Activated CD4-positive, alpha-beta memory T cell treated with anti-CD3 and anti-CD28 coated beads for 36 hours (primary cell): ENCODE results near the gene SPTBN1. TPM values are rescaled to one million over a fixed set of nuclear protein-coding genes. Genes with fewer than 3 reads are reported as not detected.
"Not testable (repeated sequence)": the region's sequence is repeated elsewhere in the genome, so short reads cannot be mapped to it uniquely, and the experiment has no call there.

ENCODE experiments used
- CTCF ChIA-PET: fragments of 350-600 bp; sonication (Branson Sonifier 250); formaldehyde crosslinking; loops from one replicate; lab custom pipeline; 2021; ENCODE audit warnings: antibody characterized with exemption, inconsistent platforms; lab: Charles Lee
- POLR2A ChIA-PET: fragments of 350-600 bp; sonication (Branson Sonifier 250); formaldehyde crosslinking; loops from one replicate; lab custom pipeline; 2021; ENCODE audit warnings: antibody characterized with exemption; lab: Charles Lee
- DNase-seq: peaks from one replicate; pipeline ENCODE4 v3.0.0-alpha.2; 2020
- H3K27ac Mint-ChIP-seq: one replicate; pipeline ENCODE4 v1.8.0; 2021; ENCODE audit warnings: mixed read lengths
- H3K27me3 Mint-ChIP-seq: one replicate; pipeline ENCODE4 v1.8.0; 2021; ENCODE audit warnings: mixed read lengths
- H3K36me3 Mint-ChIP-seq: one replicate; pipeline ENCODE4 v1.8.0; 2021; ENCODE audit warnings: mixed read lengths
- H3K4me1 Mint-ChIP-seq: one replicate; pipeline ENCODE4 v1.8.0; 2021; ENCODE audit warnings: low read depth, mixed read lengths
- H3K4me3 Mint-ChIP-seq: one replicate; pipeline ENCODE4 v1.8.0; 2021; ENCODE audit warnings: mild to moderate bottlenecking, mixed read lengths
- H3K9me3 Mint-ChIP-seq: one replicate; pipeline ENCODE4 v1.8.0; 2021; ENCODE audit warnings: mixed read lengths
- intact Hi-C: fragments of 100-400 bp; cut with micrococcal nuclease; formaldehyde crosslinking; loops from one replicate; pipeline ENCODE4 v1.15.1; 2023
- total RNA-seq, 2 experiments: library from RNA; stranded (reverse); gene quantifications; one replicate each; pipeline ENCODE4 v1.2.3, GENCODE V29; 2021

SPTBN1 gene
- total RNA-seq, 2 experiments from 2014 or later = 67.5 to 68.1 TPM

GRCh38 chr2:54512663-54513362 is 56.7 kb downstream of the SPTBN1 start:
- H3K36me3 Mint-ChIP-seq = no peaks in the 10 kb centered on the region
- ChIA-PET CTCF (interaction anchor here (1.2 to 1.8 kb wide), 3 partner anchors 10 to 191 kb away, joined by 4 to 5 read pairs (median 4); no protein-coding TSS in a partner anchor), POLR2A (interaction anchor here (1.5 kb wide), 1 partner anchor 14 kb away, joined by 3 read pairs; no protein-coding TSS in a partner anchor)
- intact Hi-C loops = no loop called here
- no peaks in the 10 kb centered on the region for H3K4me1 Mint-ChIP-seq
- DNase-seq = no peak
- H3K9me3 Mint-ChIP-seq = no peaks in the 10 kb centered on the region
- no peak overlapping the region for H3K27ac Mint-ChIP-seq
- H3K27me3 Mint-ChIP-seq = no peaks in the 10 kb centered on the region
- no peak overlapping the region for H3K4me3 Mint-ChIP-seq

GRCh38 chr2:54513363-54513715 is 57.2 kb downstream of the SPTBN1 start:
- POLR2A ChIA-PET = interaction anchor here (1.5 kb wide), 1 partner anchor 15 kb away, joined by 3 read pairs; no protein-coding TSS in a partner anchor
- no peaks in the 10 kb centered on the region for H3K27me3 Mint-ChIP-seq
- CTCF ChIA-PET = interaction anchor here (1.2 to 1.5 kb wide), 2 partner anchors 11 to 191 kb away, joined by 4 to 5 read pairs; no protein-coding TSS in a partner anchor
- no peaks in the 10 kb centered on the region for H3K36me3 Mint-ChIP-seq
- H3K27ac Mint-ChIP-seq = no peak overlapping the region
- no peaks in the 10 kb centered on the region for H3K4me1 Mint-ChIP-seq
- DNase-seq = no peak
- H3K4me3 Mint-ChIP-seq = no peak overlapping the region
- H3K9me3 Mint-ChIP-seq = no peaks in the 10 kb centered on the region
- intact Hi-C loops = no loop called here

DNA sequence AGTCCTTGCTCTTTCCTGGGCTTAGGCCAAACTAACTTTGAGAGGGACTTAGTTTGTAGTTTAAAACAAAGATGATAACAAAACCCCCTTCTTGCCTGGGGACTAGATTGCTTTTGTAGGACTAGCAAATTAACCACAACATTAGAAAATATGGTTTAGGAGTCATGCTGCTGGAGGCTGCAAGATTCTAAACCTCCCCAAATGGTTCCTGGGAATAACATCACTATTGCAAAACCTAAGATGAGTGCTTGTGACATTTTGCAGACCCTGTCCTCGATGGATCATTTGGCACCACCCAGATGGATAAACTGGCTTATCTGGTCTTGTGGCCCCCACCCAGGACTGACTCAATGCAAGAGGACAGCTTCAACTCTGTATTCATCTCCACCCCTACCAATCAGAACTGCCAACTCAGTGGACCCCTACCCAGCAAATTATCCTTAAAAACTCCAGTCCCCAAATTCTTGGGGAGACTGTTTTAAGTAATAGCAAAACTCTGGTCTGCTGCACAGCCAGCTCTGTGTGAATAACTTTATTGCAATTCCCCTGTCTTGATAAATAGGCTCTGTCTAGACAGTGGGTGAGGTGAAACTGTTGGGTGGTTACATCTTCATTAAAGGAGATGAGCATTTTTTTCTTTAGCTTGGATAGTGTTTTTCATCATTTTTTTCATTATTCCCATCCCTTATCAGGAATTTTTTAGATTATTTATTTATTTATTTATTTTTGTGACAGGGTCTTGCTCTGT is 58.9 kb downstream of the SPTBN1 start:
- no peak overlapping the region for H3K27ac Mint-ChIP-seq
- ChIA-PET CTCF (no interaction called here), POLR2A (no interaction called here)
- no peaks in the 10 kb centered on the region for H3K36me3 Mint-ChIP-seq
- intact Hi-C loops = no loop called here
- H3K9me3 Mint-ChIP-seq = no peaks in the 10 kb centered on the region
- no peaks in the 10 kb centered on the region for H3K4me1 Mint-ChIP-seq
- H3K27me3 Mint-ChIP-seq = no peaks in the 10 kb centered on the region
- H3K4me3 Mint-ChIP-seq = no peak overlapping the region
- DNase-seq = no peak

- Mint-ChIP-seq H3K36me3 (no peaks in the 10 kb centered on the region), H3K4me1 (no peaks in the 10 kb centered on the region), H3K27ac (no peak overlapping the region), H3K9me3 (no peaks in the 10 kb centered on the region), H3K4me3 (no peak overlapping the region), H3K27me3 (no peaks in the 10 kb centered on the region)
- DNase-seq = no peak
- ChIA-PET CTCF (interaction anchor here (0.5 to 1.3 kb wide), 2 partner anchors 88 to 188 kb away, joined by 3 to 5 read pairs; no protein-coding TSS in a partner anchor), POLR2A (no interaction called here)
- intact Hi-C loops = no loop called here
Observed at GRCh38 chr2:54516842-54517241, 60.7 kb downstream of the SPTBN1 start.

DNA sequence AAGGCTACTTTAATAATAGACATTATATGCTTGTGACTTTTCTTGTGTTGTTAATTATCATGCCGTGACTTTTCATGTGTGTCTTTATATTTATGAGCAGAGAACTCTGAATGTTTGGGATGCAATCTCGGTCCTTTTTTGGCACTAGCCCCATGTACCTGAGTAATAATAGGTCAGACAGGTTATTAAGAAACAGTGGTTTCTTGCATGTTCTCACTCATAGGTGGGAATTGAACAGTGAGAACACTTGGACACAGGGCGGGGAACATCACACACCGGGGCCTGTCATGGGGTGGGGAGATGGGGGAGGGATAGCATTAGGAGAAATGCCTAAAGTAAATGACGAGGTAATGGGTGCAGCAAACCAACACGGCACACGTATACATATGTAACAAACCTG is 61.9 kb downstream of the SPTBN1 start:
- H3K9me3 Mint-ChIP-seq, DNase-seq, intact Hi-C loops, H3K4me3 Mint-ChIP-seq, H3K36me3 Mint-ChIP-seq, H3K27me3 Mint-ChIP-seq, H3K27ac Mint-ChIP-seq, H3K4me1 Mint-ChIP-seq: not testable (repeated sequence)
- POLR2A ChIA-PET = interaction anchor here (0.6 kb wide), 1 partner anchor 944 kb away, joined by 3 read pairs; no protein-coding TSS in a partner anchor
- CTCF ChIA-PET = interaction anchor here (1.3 kb wide), 1 partner anchor 187 kb away, joined by 5 read pairs; no protein-coding TSS in a partner anchor

DNA sequence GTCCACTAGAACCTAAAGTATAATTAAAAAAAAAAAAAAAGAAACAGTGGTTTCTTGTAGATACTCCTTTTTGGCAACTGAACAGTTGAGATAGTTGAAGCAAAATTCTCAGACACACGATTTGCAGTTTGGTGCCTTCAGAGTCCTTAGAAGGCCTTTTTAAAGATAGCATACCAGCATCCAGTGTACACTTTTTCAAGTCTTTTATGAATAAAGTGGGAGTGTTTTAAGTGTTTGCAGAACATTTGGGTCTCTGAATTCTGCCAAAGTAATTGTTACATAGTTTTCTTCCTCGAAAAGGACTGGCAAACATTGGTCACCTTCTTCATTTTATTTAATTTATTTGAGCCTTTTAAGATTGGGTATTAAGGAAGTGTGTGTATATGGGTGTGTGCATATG is 62.3 kb downstream of the SPTBN1 start:
- intact Hi-C loops = no loop called here
- DNase-seq = no peak
- Mint-ChIP-seq H3K27ac (no peak overlapping the region), H3K4me1 (peaks cover 2% of the 10 kb centered on the region), H3K27me3 (no peaks in the 10 kb centered on the region), H3K4me3 (no peak overlapping the region), H3K36me3 (no peaks in the 10 kb centered on the region), H3K9me3 (no peaks in the 10 kb centered on the region)
- ChIA-PET POLR2A (no interaction called here), CTCF (no interaction called here)

DNA sequence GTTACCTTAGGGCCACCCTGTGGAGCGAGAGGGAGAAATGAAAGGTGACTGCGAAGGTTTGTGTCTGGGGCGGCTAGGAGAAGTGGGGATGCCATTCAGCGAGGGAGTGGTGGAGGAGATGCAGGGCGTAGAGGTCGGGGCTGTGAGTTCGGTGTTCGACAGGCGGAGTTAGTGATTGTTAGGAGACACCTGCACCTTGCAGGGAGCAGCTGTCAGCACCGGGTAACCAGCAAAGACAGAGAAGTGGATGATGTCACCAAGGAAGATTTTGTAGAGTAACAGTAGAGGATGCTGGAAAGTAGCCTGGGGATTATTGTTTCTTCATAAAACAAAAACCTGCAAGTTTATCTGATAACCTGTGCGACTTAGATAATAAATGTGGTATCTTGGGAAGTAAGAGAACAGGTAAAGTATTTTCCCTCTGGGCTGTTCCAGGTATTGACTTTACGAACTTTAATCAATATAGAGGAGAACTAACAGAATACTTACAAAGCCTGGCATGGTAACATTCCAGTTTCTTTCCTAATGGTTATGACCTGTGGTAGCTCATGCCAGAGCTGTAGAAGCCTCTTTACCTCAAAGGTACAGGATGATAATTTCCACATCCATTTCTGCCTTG is 63.8 kb downstream of the SPTBN1 start:
- Mint-ChIP-seq H3K4me1 (peaks cover 11% of the 10 kb centered on the region), H3K9me3 (no peaks in the 10 kb centered on the region), H3K27me3 (no peaks in the 10 kb centered on the region), H3K36me3 (no peaks in the 10 kb centered on the region), H3K27ac (no peak overlapping the region), H3K4me3 (no peak overlapping the region)
- intact Hi-C loops = loop anchor here (5.0 to 10.0 kb wide), 3 partner anchors 52 to 655 kb away; no protein-coding TSS in a partner anchor
- no peak for DNase-seq
- POLR2A ChIA-PET = no interaction called here
- CTCF ChIA-PET = interaction anchor here (0.5 to 7.9 kb wide), 2 partner anchors 185 to 331 kb away, joined by 3 to 149 read pairs; no protein-coding TSS in a partner anchor

GRCh38 chr2:54520687-54521086 is 64.6 kb downstream of the SPTBN1 start:
- DNase-seq = no peak
- Mint-ChIP-seq H3K27ac (no peak overlapping the region), H3K9me3 (no peaks in the 10 kb centered on the region), H3K36me3 (no peaks in the 10 kb centered on the region), H3K27me3 (no peaks in the 10 kb centered on the region), H3K4me1 (peaks cover 13% of the 10 kb centered on the region), H3K4me3 (no peak overlapping the region)
- ChIA-PET CTCF (interaction anchor here (0.7 to 7.9 kb wide), 5 partner anchors 137 to 542 kb away, joined by 3 to 149 read pairs (median 42); no protein-coding TSS in a partner anchor), POLR2A (no interaction called here)
- intact Hi-C loops = loop anchor here (5.0 to 10.0 kb wide), 3 partner anchors 52 to 654 kb away; no protein-coding TSS in a partner anchor

- POLR2A ChIA-PET = interaction anchor here (1.4 kb wide), 1 partner anchor 182 kb away, joined by 5 read pairs; no protein-coding TSS in a partner anchor
- CTCF ChIA-PET = interaction anchor here (0.6 to 7.9 kb wide), 23 partner anchors 11 to 412 kb away, joined by 3 to 149 read pairs (median 5); no protein-coding TSS in a partner anchor
- Mint-ChIP-seq H3K27me3 (no peaks in the 10 kb centered on the region), H3K4me3 (no peak overlapping the region), H3K4me1 (peaks cover 13% of the 10 kb centered on the region), H3K36me3 (no peaks in the 10 kb centered on the region), H3K27ac (no peak overlapping the region), H3K9me3 (no peaks in the 10 kb centered on the region)
- intact Hi-C loops = loop anchor here (1.0 to 10.0 kb wide), 7 partner anchors 50 to 652 kb away; no protein-coding TSS in a partner anchor
- DNase-seq = peak; percentile 64
Observed at GRCh38 chr2:54522624-54523281, 66.6 kb downstream of the SPTBN1 start.

DNA sequence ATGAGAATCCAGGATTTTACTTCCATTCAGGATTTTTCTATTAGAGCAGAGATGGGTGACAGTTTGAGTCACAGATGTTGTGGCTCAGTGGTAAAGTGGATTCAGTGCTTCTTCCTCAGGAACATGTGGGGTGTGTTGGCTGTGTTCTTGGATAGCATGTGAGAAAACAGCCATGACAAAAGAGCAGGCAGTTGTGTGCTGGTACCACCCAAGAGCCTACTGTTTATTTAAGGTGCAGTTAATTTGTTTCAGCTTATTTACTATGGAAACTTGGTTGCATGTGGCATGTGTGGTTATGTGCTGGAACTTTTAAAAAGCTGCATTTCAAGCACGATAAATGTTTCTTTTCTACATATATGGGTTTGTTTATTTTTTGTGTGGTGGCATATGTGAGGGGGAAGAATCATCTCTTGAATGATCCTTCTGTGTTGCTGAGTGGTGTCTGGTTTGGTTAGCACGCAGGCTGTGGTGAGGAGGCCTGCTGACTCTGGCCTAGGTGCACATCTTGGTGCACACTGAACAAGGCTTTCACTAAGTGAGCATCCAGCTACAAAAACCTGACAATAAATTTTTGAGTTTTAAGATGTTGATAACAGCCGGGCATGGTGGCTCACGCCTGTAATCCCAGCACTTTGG is 67.3 kb downstream of the SPTBN1 start:
- POLR2A ChIA-PET = interaction anchor here (1.4 kb wide), 1 partner anchor 182 kb away, joined by 5 read pairs; no protein-coding TSS in a partner anchor
- no peaks in the 10 kb centered on the region for H3K27me3 Mint-ChIP-seq
- H3K9me3 Mint-ChIP-seq = no peaks in the 10 kb centered on the region
- no peak overlapping the region for H3K27ac Mint-ChIP-seq
- CTCF ChIA-PET = interaction anchor here (0.6 to 7.9 kb wide), 33 partner anchors 11 to 651 kb away, joined by 3 to 149 read pairs (median 4); partner anchors contain the start of gene EML6
- intact Hi-C loops = loop anchor here (5.0 to 10.0 kb wide), 3 partner anchors 49 to 651 kb away; no protein-coding TSS in a partner anchor
- no peaks in the 10 kb centered on the region for H3K36me3 Mint-ChIP-seq
- no peak overlapping the region for H3K4me3 Mint-ChIP-seq
- DNase-seq = no peak
- H3K4me1 Mint-ChIP-seq = peaks cover 13% of the 10 kb centered on the region
